Esophagus squamous epithelium (tissue), 4 donors: ENCODE data around the gene PAK4.

Experiments used
- POLR2A ChIP-seq, 4 donors: fragments of 450-650 bp; IDR thresholded peaks; one replicate each; pipeline ENCODE4 v1.6.1; 2017; ENCODE audit warnings: antibody characterized with exemption in 4 of 4, mild to moderate bottlenecking in 4 of 4, moderate library complexity in 3 of 4
- TF ChIP-seq, protein P1 (sequence below), 6 experiments: fragments of 450-650 bp in 4 of 6; fragments of 200-600 bp in 2 of 6; sonication (generic) in 2 of 6; IDR thresholded peaks; one replicate each; pipeline ENCODE4 v1.5.1; 2016 to 2019; ENCODE audit warnings: antibody characterized with exemption in 6 of 6, mild to moderate bottlenecking in 4 of 6, moderate library complexity in 4 of 6

DNA sequence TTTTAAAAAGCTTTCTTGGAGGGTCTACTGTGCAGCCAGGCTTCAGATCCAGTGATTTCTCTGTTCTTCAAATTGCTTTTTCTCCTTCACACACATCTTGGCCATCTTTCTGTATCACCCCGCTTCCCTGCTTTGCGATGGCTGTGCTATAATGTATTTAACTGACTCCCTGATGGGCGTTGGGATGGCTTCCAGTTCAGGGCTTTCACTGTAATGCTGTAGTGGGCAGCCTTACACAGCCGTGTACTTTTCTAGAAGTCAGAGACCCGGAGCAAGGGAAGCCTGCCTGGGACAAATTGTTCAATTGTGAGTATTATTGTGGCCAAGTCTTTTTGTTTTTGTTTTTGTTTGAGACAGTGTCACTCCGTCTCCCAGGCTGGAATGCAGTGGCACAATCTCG is 19.4 kb upstream of the PAK4 start:
- no peak for TF ChIP-seq POLR2A (IDR thresholded peaks at IDR 0.05)
- TF ChIP-seq, protein P1, sequence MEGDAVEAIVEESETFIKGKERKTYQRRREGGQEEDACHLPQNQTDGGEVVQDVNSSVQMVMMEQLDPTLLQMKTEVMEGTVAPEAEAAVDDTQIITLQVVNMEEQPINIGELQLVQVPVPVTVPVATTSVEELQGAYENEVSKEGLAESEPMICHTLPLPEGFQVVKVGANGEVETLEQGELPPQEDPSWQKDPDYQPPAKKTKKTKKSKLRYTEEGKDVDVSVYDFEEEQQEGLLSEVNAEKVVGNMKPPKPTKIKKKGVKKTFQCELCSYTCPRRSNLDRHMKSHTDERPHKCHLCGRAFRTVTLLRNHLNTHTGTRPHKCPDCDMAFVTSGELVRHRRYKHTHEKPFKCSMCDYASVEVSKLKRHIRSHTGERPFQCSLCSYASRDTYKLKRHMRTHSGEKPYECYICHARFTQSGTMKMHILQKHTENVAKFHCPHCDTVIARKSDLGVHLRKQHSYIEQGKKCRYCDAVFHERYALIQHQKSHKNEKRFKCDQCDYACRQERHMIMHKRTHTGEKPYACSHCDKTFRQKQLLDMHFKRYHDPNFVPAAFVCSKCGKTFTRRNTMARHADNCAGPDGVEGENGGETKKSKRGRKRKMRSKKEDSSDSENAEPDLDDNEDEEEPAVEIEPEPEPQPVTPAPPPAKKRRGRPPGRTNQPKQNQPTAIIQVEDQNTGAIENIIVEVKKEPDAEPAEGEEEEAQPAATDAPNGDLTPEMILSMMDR (IDR thresholded peaks at IDR 0.05): no peak
